GM12892 (cell line): ENCODE measurements around the gene BMP10. TPM values are rescaled to one million over a fixed set of nuclear protein-coding genes. Genes with fewer than 3 reads are reported as not detected.

Experiments
- DNase-seq: peaks from one replicate; pipeline ENCODE4 v3.0.0; 2011; ENCODE audit not compliant: insufficient read length
- FAIRE-seq: peaks from 2 replicates; lab custom pipeline; 2011; peaks lifted over from hg19 to GRCh38; lab: Jason Lieb, UNC
- POLR2A ChIP-seq: IDR thresholded peaks from 2 replicates; pipeline ENCODE4 v1.6.1; 2011; ENCODE audit warnings: low read depth, low read length, control low read depth
- POLR2AphosphoS5 ChIP-seq: IDR thresholded peaks from 2 replicates; pipeline ENCODE4 v1.6.1; 2011; ENCODE audit warnings: low read depth, low read length, control low read depth
- TAF1 ChIP-seq: IDR thresholded peaks from 2 replicates; pipeline ENCODE4 v1.6.1; 2011; ENCODE audit warnings: low read depth, mild to moderate bottlenecking, control low read depth, low read length, borderline replicate concordance
- polyA plus RNA-seq: library from polyadenylated mRNA; unstranded; fragments of >200 nt; gene quantifications from one replicate; pipeline ENCODE4 v1.2.1, GENCODE V29; 2012; ENCODE audit warnings: missing spikeins, inconsistent platforms; ENCODE audit not compliant: missing spikeins

The BMP10 gene
- not detected for polyA plus RNA-seq

- no peak for TF ChIP-seq POLR2AphosphoS5
- no peak for TF ChIP-seq TAF1
- no peak for TF ChIP-seq POLR2A
- DNase-seq (no peak), FAIRE-seq (no peak)
Measured at GRCh38 chr2:68871159-68871764, at the start of gene BMP10. TSS of gene BMP10 (minus strand) at chr2:68871397. CDS start at chr2:68871358, 39 bp downstream.

- DNase-seq: no peak
- FAIRE-seq: no peak
- no peak for TF ChIP-seq TAF1
- TF ChIP-seq POLR2AphosphoS5: no peak
- no peak for TF ChIP-seq POLR2A
Measured at GRCh38 chr2:68920481-68921170, 49.4 kb upstream of the BMP10 start.

- DNase-seq: no peak
- no peak for TF ChIP-seq POLR2A
- TF ChIP-seq TAF1: no peak
- no peak for TF ChIP-seq POLR2AphosphoS5
Measured at GRCh38 chr2:68918497-68918896, 47.3 kb upstream of the BMP10 start.

GRCh38 chr2:68917034-68917718, 46.0 kb upstream of the BMP10 start:
- TF ChIP-seq POLR2AphosphoS5: no peak
- DNase-seq: no peak
- FAIRE-seq: no peak

More at GRCh38 chr2:68918497-68918896, 47.3 kb upstream of the BMP10 start:
- no peak for FAIRE-seq

GRCh38 chr2:68916226-68916625, 45.0 kb upstream of the BMP10 start:
- TF ChIP-seq POLR2A (no peak), TAF1 (no peak), POLR2AphosphoS5 (no peak)
- DNase-seq (no peak), FAIRE-seq (no peak)

GRCh38 chr2:68915393-68915792, 44.2 kb upstream of the BMP10 start:
- no peak for TF ChIP-seq POLR2A
- FAIRE-seq: no peak
- no peak for DNase-seq

- TF ChIP-seq POLR2AphosphoS5 (no peak), TAF1 (no peak), POLR2A (no peak)
- FAIRE-seq: no peak
- no peak for DNase-seq
Measured at GRCh38 chr2:68913359-68913758, 42.2 kb upstream of the BMP10 start.

- FAIRE-seq (no peak), DNase-seq (no peak)
- no peak for TF ChIP-seq POLR2A
- TF ChIP-seq POLR2AphosphoS5: no peak
- no peak for TF ChIP-seq TAF1
Measured at GRCh38 chr2:68912732-68913131, 41.5 kb upstream of the BMP10 start.

- no peak for DNase-seq
- no peak for TF ChIP-seq POLR2A
- FAIRE-seq: no peak
Measured at GRCh38 chr2:68912111-68912510, 40.9 kb upstream of the BMP10 start.

- TF ChIP-seq POLR2A: no peak
- TF ChIP-seq POLR2AphosphoS5: no peak
- TF ChIP-seq TAF1: no peak
- DNase-seq (no peak), FAIRE-seq (no peak)
Measured at GRCh38 chr2:68911709-68912108, 40.5 kb upstream of the BMP10 start.

- DNase-seq (no peak), FAIRE-seq (no peak)
- TF ChIP-seq POLR2AphosphoS5 (no peak), POLR2A (no peak), TAF1 (no peak)
Measured at GRCh38 chr2:68911246-68911645, 40.0 kb upstream of the BMP10 start.

- TF ChIP-seq POLR2AphosphoS5: no peak
- peak; percentile 44 for FAIRE-seq
- peak; percentile 27 for DNase-seq
Measured at GRCh38 chr2:68909793-68910674, 38.8 kb upstream of the BMP10 start.
